NCI-H2107 treated with DMSO at 0.1 percent for 48 hours (cell line): ENCODE data around the gene NDRG3.

Experiments used
- DNase-seq: peaks from one replicate; lab custom pipeline; 2025; ENCODE audit not compliant: unreplicated experiment; lab: John Stamatoyannopoulos, UW

NDRG3 gene

DNA sequence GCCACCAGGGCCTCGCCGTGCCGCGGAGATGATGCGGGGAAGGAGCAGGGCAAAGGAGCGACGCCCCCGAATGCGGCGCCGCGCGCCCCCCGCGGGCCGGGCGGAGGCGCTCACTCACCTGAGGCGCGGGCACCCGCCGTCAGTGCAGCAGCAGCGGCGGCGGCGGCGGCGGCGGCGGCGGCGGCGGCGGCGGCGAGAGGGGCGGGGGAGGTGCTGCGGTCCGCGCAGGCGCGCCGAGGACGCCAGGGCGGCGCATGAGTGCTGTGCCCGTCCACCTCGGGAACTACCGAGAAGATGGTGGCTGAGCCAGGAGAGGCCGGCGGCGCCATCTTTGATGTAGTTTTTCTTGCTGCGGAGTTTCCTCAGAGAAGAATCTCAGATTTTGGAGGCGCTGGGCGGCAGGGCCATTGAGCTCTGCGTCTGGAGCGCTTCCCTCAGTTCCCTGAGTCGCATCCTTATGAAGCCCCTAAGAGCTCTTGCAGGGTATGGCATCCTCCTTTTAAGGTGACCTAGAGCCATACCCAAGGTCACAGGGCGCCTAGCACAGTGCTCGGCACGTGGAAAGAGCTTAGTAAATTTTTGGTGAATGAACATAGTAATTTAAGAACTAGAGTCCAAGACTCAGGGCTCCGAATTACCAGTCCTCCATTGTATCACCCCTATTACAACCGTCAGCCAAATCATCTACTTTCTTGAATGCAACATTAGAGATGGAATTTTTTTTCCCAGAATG is at the start of gene NDRG3:
Gene NDRG3 (minus strand): TSS at position 164 of the 733 bp plus-strand sequence. CDS start 24,355 bp downstream, outside the sequence.
- peak; percentile 69 for DNase-seq

DNA sequence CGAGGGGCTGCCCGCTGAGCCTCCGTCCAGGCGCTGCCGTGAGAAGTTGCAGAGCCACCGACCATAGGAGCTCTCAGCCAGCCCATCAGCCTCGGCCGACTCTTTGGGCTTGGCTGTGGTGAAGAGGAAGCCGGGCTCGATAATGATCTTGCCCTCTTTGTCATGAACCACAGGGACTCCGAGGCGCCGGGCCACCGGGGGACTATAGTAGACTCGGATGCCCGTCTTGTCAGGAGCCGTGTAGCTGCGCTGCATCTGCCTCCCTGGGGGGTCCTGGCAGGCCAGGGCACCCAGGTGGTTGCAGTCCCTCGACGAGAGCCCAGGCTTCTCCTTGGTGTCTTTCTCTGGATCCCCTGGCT is 48.2 kb upstream of the NDRG3 start:
- DNase-seq: no peak

DNA sequence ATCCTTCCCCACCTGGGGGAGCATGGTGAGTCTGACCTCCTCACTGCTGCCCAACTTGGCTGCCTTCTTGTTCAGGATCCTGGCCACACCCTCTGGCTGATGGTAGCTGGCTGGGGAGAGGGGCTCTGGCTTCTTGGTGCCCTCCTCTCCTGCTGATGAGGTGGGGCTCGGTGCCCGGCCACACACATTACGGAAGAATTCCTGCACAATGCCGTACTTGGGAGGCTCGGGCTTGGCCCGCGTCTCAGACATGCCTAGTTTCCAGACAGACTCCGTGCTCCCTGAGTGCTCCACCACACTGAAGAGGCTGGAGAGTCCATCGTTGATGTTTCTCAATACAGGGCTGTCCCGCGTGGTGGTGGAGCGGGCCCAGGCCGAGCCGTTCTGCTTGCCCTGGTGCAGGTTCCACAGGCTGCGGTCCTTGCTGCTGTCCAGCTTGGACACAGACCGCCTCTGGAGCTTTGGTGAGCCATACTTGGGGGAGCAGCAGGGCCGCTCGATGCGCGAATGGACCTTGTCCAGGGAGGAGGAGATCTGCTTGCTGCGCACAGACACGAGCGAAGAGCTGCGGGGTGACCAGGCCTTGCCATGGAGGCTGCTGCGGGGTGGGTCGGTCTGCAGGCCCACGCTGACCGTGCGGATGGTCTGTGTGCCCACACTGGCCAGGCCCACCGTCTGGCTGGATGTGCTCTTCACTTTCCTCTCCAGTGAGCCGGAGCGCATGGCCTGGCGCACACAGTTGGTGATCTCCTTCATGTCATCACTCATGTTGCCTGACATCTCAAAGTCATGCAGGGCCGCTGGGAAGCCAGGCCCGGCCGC is 47.6 kb upstream of the NDRG3 start:
- no peak for DNase-seq

DNA sequence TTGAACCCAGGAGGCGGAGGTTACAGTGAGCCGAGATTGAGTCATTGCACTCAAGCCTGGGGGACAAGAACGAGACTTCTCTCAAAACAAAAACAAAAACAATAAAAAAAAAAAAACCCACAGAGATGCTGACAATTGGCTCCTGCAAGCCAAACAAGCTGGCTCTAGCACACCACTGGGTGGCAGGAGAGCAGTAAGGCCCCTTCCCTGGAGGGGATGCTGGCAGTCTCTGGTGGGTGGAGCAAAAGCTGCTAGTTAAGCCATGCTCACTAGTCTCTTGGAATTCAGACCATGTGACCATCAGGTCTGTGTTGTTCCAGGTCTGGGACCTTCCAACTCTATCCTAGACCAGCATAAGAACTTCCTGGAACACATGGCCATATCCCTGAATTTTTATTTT is 46.5 kb upstream of the NDRG3 start:
- DNase-seq: no peak

DNA sequence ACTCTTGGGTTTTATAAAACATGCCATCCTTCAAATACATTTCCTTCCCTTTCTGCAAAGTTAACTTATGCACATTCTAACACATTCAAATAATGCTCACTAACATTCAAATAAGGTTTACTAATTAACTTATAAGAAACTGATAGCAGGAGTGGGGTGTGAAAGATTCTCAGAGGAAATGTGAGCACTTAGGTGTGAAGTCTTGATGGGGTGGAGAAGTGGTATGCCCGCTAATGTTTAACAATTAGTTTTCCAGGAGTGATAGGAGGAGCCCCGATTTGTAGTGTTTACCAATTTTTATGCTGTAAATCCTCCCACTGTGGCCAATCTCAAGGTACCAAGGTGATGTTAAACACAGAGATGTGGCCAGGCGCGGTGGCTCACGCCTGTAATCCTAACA is 46.0 kb upstream of the NDRG3 start:
- DNase-seq: no peak

DNA sequence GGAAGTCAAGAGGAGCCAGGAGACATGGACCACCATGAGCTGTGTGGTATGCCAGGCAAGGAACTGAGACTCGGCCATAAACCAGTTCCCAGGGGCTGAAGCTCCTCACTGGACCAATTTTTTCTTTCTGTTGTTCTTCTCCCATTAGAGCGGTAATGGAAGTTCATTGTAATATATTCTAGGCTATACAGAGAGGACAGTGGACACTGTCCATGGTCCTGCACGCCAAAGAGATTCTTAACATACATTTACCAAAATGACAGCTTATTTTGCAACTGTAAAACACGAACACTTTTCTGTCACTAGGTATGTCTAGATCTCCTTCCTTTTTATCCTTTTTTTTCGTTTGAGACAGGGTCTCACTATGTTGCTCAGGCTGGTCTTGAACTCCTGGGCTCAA is 40.8 kb upstream of the NDRG3 start:
- DNase-seq: no peak

DNA sequence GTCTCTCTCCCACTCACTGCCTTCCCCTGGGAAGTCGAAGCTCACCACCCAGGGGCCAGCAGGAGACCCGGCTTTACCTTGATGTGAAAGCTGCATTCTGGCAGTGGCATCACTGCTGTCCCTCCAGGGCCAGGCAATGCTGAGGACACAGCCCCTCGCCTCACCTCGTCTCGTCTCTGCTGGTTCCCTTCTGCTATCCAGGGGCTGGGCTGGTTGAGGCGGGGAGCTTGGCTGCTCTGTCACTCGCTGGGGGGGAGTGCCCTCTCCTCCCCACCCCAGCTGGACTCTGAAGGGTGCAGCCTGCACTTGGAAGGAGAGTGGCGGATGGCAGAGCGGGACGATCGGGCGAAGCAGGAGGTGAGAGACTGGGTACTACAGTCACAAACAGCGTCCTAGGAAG is 40.4 kb upstream of the NDRG3 start:
- DNase-seq: no peak

DNA sequence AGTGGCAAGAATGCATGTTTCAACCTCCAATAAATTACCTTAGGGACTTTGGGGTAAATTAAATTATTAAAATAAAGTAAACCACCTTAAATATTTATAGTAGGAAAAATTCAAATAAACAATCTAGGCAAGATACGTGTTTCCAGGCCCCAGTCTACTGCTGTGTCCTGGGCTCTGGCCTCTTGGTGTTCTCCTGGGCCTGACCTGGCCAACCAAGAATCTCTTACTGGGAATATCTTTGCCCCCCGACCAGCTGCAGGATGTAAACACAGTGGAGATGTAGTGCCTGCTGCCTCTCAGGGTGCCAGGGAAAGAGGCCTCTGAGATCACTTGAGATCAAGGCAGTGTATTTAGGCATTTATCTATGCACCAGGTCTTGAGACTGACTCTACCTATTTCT is 39.4 kb upstream of the NDRG3 start:
- DNase-seq: no peak

DNA sequence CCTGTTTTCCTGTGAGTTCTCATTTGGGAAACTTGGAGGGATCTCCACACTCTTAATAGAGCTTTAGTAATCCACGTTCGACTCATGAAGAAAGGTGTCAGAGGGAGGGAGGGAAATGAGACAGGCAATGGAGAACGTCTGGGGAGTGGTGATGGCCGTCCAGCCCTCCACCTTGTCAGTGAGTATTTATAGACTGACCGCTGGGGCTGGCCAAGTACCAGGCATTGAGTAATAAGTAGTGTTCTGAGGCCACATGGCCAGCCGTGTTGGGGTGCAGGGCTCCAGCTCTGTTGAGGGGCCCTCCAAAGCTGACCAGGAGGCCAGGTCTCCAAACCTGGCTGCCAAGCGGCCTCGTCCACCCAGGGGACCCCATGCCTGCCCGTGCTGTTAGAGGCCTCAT is 39.0 kb upstream of the NDRG3 start:
- no peak for DNase-seq

DNA sequence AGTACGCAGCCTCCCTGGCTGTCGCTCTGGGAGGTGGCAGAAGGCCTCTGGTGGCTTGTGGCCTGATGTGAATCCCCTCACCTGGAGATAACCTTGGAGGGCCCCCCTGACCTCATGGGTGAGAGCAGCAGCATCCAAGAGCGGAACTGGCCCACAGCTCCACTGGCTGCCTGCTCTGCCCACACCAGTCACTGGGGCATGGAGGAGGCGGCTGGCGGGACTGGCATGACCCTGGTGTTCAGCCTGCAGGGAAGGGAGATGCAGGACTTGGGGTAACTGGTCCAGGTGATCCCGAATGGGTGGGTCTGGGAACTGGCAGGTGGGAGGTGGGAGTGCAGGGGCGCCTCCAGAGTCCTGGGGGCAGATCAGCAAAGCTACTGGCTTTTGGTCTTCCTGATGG is 38.2 kb upstream of the NDRG3 start:
- DNase-seq: no peak

DNA sequence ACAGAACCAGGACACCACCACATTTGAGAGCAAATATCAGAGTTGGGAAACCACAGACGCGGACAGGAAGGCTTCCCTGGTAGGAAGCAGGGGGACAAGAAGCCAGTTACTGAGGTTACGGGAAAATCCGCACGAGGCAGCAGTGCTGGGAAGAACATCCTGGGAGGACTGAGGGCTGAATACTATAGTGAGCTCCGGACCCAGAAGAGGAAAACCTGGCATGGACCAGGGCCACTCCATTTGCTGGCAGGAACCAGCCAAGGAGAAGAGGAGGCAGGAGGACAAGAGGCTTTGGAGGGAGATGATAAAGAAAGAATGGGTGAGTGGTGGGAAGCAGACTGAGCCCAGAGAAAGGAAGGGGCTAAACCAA is 33.8 kb upstream of the NDRG3 start:
- no peak for DNase-seq

DNA sequence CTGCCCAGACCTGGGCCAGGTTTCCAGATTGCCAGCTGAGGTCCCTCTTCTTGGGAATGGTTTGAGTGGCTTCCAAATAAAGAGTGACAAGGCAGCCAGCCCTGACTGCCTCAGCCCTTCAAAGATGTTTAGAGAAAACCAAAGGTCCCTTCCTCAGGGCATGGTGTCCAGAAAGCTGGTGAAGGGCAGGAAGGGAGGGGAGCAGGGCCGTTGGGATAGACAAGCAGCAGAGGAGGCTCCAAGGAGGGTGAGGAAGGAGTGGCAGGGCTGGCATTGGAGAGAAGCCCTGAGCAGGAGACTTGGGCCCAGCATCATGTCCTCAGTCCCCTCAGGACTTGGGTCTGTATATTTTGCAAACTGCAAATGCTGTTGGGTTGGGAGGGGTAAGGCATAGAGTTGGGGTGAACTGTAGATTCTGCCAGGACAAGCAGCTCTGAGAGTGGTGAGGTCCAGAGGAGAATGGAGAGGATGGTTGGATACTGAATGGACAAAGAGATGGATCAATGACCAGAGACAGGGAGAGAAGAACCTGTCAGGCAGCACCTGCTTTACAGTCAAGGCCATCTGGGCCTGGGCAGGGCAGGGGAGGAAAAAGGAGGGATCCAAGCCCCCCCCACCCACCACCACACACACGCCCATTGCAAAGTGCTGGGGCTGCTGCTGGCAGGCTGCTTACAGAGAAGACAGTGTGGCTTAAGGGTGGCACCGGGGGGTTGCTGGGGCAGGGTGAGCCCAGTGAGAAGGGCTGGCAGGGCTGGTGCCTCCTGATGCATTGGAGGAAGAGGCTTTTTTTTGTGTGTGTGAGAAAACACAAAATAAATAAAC is 33.2 kb upstream of the NDRG3 start:
- no peak for DNase-seq

DNA sequence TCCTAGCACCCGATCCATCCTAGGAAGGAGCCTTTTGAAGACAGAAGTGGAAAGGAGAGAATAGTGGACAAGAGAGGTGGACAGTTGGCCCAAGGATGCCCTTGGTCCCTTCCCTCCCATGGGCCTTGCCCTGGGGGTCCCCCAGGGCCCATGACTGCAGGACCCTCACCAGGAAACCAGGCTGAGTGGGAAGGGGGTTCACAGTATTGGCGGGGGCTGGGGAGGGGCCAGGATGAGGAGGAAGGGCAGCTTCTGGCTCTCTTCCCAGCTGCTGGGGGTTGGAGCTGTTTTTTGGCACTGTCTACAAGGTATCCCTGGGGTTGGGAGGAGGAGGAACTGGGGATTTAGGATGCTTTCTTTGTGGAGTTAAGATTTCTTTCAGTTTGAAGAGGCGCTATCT is 31.7 kb upstream of the NDRG3 start:
- no peak for DNase-seq

DNA sequence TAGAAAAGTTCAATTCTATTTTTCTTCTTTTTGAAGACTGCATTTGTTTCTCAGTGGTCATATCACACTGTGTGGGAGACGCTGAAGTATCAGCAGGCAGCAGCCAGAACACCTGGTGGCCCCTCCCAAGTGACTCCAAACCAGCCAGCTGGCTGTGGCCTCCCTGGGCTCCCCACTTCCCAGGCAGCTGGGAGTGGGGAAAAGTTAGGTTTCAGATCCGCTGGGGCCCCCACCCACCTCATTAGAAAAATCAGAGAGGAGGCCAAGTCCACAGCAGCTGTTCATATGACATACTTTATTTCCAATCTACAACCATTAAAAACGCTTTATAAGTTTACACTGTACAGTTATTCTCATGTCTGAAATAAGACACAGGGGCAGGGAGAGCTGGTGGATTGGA is 31.3 kb upstream of the NDRG3 start:
- no peak for DNase-seq

DNA sequence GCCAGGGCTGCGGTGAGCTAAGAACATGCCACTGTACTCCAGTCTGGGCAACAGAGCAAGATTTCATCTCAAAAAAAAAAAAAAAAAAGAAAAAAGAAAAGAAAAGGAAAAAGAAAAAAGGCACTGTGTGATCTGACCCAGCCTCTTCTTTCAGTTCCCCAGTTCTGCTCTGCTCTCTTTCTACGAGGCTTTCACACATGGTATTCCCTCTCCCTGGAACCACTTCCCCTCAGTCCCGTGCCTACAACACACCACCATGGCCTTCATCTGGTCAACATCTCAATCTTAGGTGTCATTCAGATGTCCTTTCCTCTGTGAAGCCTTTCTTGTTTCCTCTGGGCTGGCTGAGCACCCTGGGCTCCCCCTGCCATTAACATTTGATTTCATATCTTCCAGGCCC is 29.9 kb upstream of the NDRG3 start:
- no peak for DNase-seq

DNA sequence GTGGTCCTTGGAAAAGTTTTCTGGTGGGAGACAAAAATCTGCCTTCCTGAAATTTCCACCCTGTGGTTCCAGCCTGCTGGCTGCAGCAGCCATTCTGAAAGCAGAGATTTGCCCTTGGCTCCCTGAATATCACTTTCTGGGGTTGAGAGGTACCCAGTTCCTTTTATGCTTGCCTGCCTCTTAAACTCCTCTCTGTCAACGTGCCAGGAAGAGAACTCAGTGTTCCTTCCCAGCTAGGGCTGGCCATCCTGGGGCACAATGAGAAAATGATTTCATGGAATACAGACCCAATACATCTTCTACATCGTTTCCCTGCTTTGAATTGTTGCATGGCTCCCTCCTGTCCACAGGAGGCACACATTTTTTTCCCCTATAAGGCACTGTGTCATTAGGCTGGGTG is 29.3 kb upstream of the NDRG3 start:
- DNase-seq: no peak

DNA sequence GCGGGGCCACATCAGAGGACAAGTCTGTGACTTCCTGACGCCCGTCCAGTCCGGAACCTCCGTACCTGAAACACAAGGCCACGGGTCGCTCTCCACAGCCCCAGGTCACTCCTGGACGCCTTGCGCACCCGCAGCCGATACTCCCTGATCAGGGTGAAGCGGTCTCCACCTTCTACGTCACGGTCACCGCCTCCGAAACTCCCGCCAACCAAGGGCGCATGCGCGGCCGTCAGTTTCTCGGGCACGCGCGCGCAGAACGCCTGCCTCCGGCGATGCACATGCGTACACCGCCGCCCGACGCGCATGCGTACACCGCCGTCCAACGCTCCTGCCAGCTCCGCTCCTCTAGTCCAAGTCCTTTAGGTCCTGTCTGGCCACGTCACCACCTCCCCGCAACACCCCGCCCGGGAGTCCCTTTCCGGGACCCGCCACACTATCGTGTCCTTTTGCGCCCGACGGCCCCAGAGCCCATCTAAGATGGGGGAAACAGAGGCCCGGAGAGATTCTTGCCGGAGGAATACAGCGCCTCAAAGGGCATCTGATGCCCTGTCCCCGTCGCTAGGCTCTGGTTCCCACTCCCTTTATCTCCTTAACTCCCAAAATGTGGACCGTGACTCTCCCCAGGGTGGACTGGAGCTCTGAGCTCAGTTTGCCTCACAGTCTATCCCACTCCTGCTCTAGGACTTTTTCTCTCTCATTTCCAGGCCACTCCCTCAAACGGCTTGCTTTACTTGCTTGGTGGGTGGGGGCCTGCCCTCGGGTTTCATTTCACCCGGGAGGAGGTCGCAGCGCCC is 27.9 kb upstream of the NDRG3 start, which contains the start of gene DSN1:
Gene DSN1 (minus strand): TSS at position 167 of the 794 bp plus-strand sequence. CDS start 2,305 bp downstream, outside the sequence.
- DNase-seq: peak; percentile 67

DNA sequence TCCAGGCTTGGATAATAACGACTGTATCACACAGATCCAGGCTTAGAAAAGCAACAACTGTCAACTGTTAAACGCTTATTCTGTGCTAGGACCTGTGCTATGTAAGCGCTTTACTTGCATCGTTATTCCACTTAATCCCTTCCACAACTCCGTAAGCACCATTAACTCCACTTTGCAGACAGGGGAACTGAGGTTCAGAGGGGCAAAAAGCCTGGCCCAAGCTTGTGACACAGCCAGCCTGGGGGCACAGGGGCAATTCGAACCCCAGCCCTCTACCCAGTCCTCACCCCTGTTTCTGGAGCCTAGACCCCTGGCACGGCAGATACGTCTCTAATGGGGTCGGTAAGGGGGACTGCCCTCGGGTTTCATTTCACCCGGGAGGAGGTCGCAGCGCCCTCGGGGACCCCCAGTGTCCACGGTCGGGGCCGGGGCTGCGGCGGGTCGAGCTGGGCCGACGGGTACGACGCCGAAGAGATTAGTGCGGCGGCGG is 27.3 kb upstream of the NDRG3 start:
- DNase-seq: no peak

DNA sequence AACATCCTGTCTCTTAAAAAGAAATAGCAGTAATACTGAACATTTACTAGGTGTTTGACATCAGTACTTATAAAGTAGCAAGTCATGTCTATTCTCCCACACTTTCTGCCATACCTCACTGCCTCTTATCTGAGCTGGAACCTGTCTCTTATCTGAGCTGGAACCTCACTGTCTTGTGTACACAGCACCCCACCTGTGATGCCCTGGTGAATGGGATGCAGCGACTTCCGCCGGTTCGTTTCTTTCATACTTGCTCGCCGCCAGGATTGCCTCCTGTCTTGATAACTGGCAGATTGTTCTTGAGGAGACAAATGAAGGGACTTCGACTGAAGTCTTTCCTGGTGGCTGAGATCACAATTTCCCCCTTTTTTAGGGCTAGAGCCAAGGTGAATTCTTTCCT is 24.8 kb upstream of the NDRG3 start:
- DNase-seq: no peak

DNA sequence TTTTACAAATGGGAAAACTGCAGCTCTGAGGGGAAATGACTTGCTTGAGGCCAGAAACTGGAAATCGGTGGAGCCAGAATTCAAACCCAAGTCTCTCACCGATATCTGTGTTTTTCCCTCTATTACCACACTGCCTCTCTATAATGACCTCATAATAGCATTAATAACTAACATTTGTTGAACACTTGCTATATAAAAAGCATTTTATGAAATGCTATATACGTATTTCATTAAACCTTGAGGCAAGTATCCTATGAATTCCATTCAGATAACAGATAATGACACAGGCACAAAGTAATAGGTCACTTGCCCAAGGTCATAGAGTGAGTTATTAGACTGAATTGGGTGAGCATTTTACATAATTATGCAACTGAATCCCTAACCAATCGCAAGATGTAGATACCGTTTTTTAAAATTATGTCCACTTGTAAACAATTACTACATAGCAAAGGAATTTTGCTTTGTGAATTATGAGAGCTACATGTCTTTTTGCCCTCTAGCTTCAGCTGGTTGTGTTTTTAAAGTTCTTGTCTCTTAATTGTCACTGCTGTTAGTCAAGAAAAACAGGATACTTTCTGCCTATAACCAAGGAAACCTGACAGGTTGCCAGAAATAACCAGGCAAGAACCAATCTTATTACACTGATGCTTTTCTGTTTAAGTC is 23.0 kb upstream of the NDRG3 start:
- no peak for DNase-seq
